Loucy (cell line): Measurements from ENCODE around the gene MTCP1.

Experiments
- EZH2phosphoT487 ChIP-seq: fragments of 200-600 bp; IDR thresholded peaks from 2 replicates; pipeline ENCODE4 v1.6.1; 2018; ENCODE audit warnings: antibody characterized with exemption, mild to moderate bottlenecking, moderate library complexity, borderline replicate concordance
- TF ChIP-seq, protein P1 (sequence below): fragments of 200-600 bp; sonication (generic); conservative IDR thresholded peaks from 2 replicates; pipeline ENCODE4 v1.5.1; 2014; ENCODE audit warnings: mild to moderate bottlenecking, antibody characterized with exemption, low read length

DNA sequence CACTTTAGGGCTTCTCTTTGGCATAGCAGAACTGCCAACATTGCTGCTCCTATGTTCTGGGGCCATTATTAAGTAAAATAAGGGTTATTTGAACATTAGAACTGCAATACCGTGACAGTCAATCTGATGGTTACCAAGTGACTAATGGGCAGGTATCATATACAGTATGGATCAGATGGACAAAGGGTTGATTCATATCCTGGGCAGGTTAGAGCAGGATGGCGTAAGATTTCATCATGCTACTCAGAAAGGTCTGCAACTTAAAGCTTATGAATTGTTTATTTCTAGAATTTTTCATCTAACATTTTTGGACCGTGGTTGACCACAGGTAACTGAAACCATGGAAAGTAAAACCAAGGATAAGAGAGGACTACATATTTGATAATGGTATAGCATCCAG lies 41.2 kb upstream of the MTCP1 start:
- TF ChIP-seq, protein P1, sequence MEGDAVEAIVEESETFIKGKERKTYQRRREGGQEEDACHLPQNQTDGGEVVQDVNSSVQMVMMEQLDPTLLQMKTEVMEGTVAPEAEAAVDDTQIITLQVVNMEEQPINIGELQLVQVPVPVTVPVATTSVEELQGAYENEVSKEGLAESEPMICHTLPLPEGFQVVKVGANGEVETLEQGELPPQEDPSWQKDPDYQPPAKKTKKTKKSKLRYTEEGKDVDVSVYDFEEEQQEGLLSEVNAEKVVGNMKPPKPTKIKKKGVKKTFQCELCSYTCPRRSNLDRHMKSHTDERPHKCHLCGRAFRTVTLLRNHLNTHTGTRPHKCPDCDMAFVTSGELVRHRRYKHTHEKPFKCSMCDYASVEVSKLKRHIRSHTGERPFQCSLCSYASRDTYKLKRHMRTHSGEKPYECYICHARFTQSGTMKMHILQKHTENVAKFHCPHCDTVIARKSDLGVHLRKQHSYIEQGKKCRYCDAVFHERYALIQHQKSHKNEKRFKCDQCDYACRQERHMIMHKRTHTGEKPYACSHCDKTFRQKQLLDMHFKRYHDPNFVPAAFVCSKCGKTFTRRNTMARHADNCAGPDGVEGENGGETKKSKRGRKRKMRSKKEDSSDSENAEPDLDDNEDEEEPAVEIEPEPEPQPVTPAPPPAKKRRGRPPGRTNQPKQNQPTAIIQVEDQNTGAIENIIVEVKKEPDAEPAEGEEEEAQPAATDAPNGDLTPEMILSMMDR, result no peak
- no peak for TF ChIP-seq EZH2phosphoT487
